Small intestine (tissue), 7 donors: Measurements from ENCODE around the gene EGFL8. TPM values are rescaled to one million over a fixed set of nuclear protein-coding genes. Genes with fewer than 3 reads are reported as not detected.

Experiments
- DNase-seq, 2 donors: peaks; one replicate each; pipeline versions ENCODE4 v3.0.0 to v3.0.0-alpha.2; 2013
- FAIRE-seq: peaks from 2 replicates; lab custom pipeline; 2012; peaks lifted over from hg19 to GRCh38; lab: Jason Lieb, UNC
- H3K27ac ChIP-seq, 3 donors: one replicate each; pipeline ENCODE4 v1.5.1; 2013; ENCODE audit warnings: low read length in 2 of 3, mild to moderate bottlenecking in 2 of 3, control low read depth in 1 of 3, inconsistent platforms in 1 of 3, low read depth in 1 of 3, moderate library complexity in 1 of 3
- H3K27me3 ChIP-seq, 3 donors: one replicate each; pipeline ENCODE4 v1.6.1; 2013; ENCODE audit warnings: low read length in 3 of 3, inconsistent platforms in 1 of 3; ENCODE audit not compliant: control insufficient read depth in 3 of 3, insufficient read depth in 3 of 3
- H3K36me3 ChIP-seq, 3 donors: one replicate each; pipeline ENCODE4 v1.6.1; 2013; ENCODE audit warnings: low read length in 3 of 3, inconsistent platforms in 1 of 3, low read depth in 1 of 3, mild to moderate bottlenecking in 1 of 3, moderate library complexity in 1 of 3; ENCODE audit not compliant: control insufficient read depth in 3 of 3, insufficient read depth in 2 of 3
- H3K4me1 ChIP-seq, 3 donors: one replicate each; pipeline ENCODE4 v1.6.1; 2013; ENCODE audit warnings: low read length in 2 of 3, inconsistent platforms in 1 of 3, low read depth in 1 of 3, mild to moderate bottlenecking in 1 of 3, moderate library complexity in 1 of 3; ENCODE audit not compliant: control insufficient read depth in 3 of 3, insufficient read depth in 2 of 3
- H3K4me3 ChIP-seq, 3 donors: one replicate each; pipeline ENCODE4 v1.5.1; 2013; ENCODE audit warnings: low read length in 3 of 3, control low read depth in 1 of 3, inconsistent platforms in 1 of 3, low read depth in 1 of 3, mild to moderate bottlenecking in 1 of 3, moderate library complexity in 1 of 3
- H3K9me3 ChIP-seq, 2 donors: one replicate each; pipeline ENCODE4 v1.6.1; 2013; ENCODE audit warnings: low read depth in 1 of 2, low read length in 1 of 2; ENCODE audit not compliant: control insufficient read depth in 2 of 2, insufficient read depth in 1 of 2
- WGBS, 3 donors: extraction: QIAGEN DNeasy Blood & Tissue Kit; methylation state at CpG; one replicate each; pipeline ENCODE4 v1.1.7; 2013; 5-methylcytosine and 5-hydroxymethylcytosine counted together
- polyA plus RNA-seq, 4 donors: library from polyadenylated mRNA; stranded (reverse) in 3 of 4; unstranded in 1 of 4; fragments of 200-250 nt in 3 of 4; fragments of 120-200 nt in 1 of 4; gene quantifications; one replicate each; pipeline versions ENCODE4 v1.2.1 to v1.2.3, GENCODE V29; 2013
- donor health status: healthy with polysubstance abuse.
- donor health status: control.
- donor health status: control.
- donor health status: Bipolar disorder and iron deficiency.
- donor health status: healthy.

Gene EGFL8
- polyA plus RNA-seq, 4 donors = 7.8 to 21.9 (median 12.8) TPM

DNA sequence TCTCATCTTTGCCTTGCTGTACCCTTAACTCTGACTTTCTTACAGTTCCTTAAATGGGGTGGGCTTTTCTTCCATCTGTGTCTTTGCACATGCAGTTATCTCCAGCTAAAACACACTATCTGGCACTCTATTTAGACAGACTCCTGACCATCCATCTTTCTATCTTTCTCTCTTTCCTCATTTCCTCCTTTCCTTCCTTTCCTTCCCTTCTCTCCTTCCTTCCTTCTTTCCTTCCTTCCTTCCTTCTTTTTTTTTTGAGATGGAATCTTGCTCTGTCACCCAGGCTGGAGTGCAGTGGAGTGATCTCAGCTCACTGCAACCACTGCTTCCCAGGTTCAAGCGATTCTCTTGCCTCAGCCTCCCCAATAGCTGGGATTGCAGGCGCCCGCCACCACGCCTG is 51.2 kb downstream of the EGFL8 start:
- Histone ChIP-seq H3K36me3 (no peaks in the 10 kb centered on the region), H3K4me1 (no peaks in the 10 kb centered on the region), H3K27me3 (peaks cover 0 to 2% (median 0%) of the 10 kb centered on the region in 3 donors), H3K9me3 (no peaks in the 10 kb centered on the region), H3K4me3 (no peak overlapping the region), H3K27ac (no peak overlapping the region)
- FAIRE-seq (no peak), DNase-seq (no peak)
- 95 to 99% (median 98%) methylated on average over 4 of the region's 4 CpGs for WGBS, 3 donors

GRCh38 chr6:32216285-32216684 is 51.9 kb downstream of the EGFL8 start:
- Histone ChIP-seq H3K4me3 (no peak overlapping the region), H3K27ac (no peak overlapping the region), H3K36me3 (no peaks in the 10 kb centered on the region), H3K4me1 (no peaks in the 10 kb centered on the region), H3K9me3 (no peaks in the 10 kb centered on the region), H3K27me3 (peaks cover 0 to 2% (median 0%) of the 10 kb centered on the region in 3 donors)
- 77 to 81% (median 78%) methylated on average over 10 of the region's 10 CpGs for WGBS, 3 donors
- DNase-seq (no peak), FAIRE-seq (no peak)

GRCh38 chr6:32216998-32217397 is 52.6 kb downstream of the EGFL8 start:
- 85 to 91% (median 86%) methylated on average over 11 of the region's 11 CpGs for WGBS, 3 donors
- FAIRE-seq = no peak
- H3K27ac ChIP-seq = no peak overlapping the region

More at GRCh38 chr6:32216998-32217397, 52.6 kb downstream of the EGFL8 start:
- Histone ChIP-seq H3K9me3 (no peaks in the 10 kb centered on the region), H3K36me3 (no peaks in the 10 kb centered on the region), H3K4me1 (no peaks in the 10 kb centered on the region), H3K4me3 (no peak overlapping the region), H3K27me3 (peaks cover 0 to 2% (median 0%) of the 10 kb centered on the region in 3 donors)
- no peak for DNase-seq

Other genes starting within 250 kb of the EGFL8 start
- gene C2, start 236.9 kb upstream of the EGFL8 start, polyA plus RNA-seq = 10 to 100 TPM in 3 of 4 donors, 1 to 10 TPM in 1; 7.4 to 58.7 (median 21.3) TPM
- gene CFB, start 218.5 kb upstream of the EGFL8 start, polyA plus RNA-seq = 100 to 1,000 TPM in 1 of 4 donors, 10 to 100 TPM in 3; 38.7 to 141 (median 80.6) TPM
- 10 to 100 TPM; 55.6 to 77.1 (median 59.1) TPM for gene NELFE, start 205.6 kb upstream of the EGFL8 start, polyA plus RNA-seq
- gene SKIC2, start 205.4 kb upstream of the EGFL8 start, polyA plus RNA-seq = 100 to 1,000 TPM in 2 of 4 donors, 10 to 100 TPM in 2; 51.4 to 171 (median 85.7) TPM
- 10 to 100 TPM; 14.1 to 16.8 (median 16.0) TPM for gene DXO, start 192.5 kb upstream of the EGFL8 start, polyA plus RNA-seq
- gene C4A, start 182.5 kb upstream of the EGFL8 start, polyA plus RNA-seq = 10 to 100 TPM in 3 of 4 donors, 1 to 10 TPM in 1; 4.0 to 64.7 (median 26.1) TPM
- 10 to 100 TPM in 3 of 4 donors, 1 to 10 TPM in 1; 9.6 to 87.6 (median 26.6) TPM for gene C4B, start 149.8 kb upstream of the EGFL8 start, polyA plus RNA-seq
- gene CYP21A2, start 126.2 kb upstream of the EGFL8 start, polyA plus RNA-seq = 1 to 10 TPM in 2 of 4 donors, under 1 TPM in 2; 0.18 to 3.4 (median 0.98) TPM
- gene TNXB, start 55.3 kb upstream of the EGFL8 start, polyA plus RNA-seq = 10 to 100 TPM in 1 of 4 donors, 1 to 10 TPM in 3; 1.8 to 38.7 (median 4.5) TPM
- gene ATF6B, start 36.3 kb upstream of the EGFL8 start, polyA plus RNA-seq = 10 to 100 TPM; 15.4 to 89.5 (median 45.8) TPM
- 1 to 10 TPM; 4.6 to 9.7 (median 7.5) TPM for gene FKBPL, start 34.3 kb upstream of the EGFL8 start, polyA plus RNA-seq
- gene PRRT1, start 12.7 kb upstream of the EGFL8 start, polyA plus RNA-seq = 1 to 10 TPM in 3 of 4 donors, not detected in 1; 1.4 to 4.7 (median 4.6) TPM
- 10 to 100 TPM in 2 of 4 donors, 1 to 10 TPM in 2; 3.1 to 26.5 (median 10.3) TPM for gene PPT2, start 10.5 kb upstream of the EGFL8 start, polyA plus RNA-seq
- 100 to 1,000 TPM in 1 of 4 donors, 10 to 100 TPM in 3; 41.9 to 112 (median 63.2) TPM for gene AGPAT1, start 11.5 kb downstream of the EGFL8 start, polyA plus RNA-seq
- gene RNF5, start 13.8 kb downstream of the EGFL8 start, polyA plus RNA-seq = 100 to 1,000 TPM; 106 to 232 (median 162) TPM
- gene AGER, start 19.7 kb downstream of the EGFL8 start, polyA plus RNA-seq = 10 to 100 TPM in 2 of 4 donors, 1 to 10 TPM in 2; 3.0 to 12.1 (median 9.2) TPM
- 100 to 1,000 TPM in 1 of 4 donors, 10 to 100 TPM in 3; 17.6 to 119 (median 29.9) TPM for gene PBX2, start 25.6 kb downstream of the EGFL8 start, polyA plus RNA-seq
- gene GPSM3, start 28.0 kb downstream of the EGFL8 start, polyA plus RNA-seq = 10 to 100 TPM in 3 of 4 donors, 1 to 10 TPM in 1; 6.0 to 31.3 (median 14.0) TPM
- 10 to 100 TPM in 1 of 4 donors, 1 to 10 TPM in 3; 1.1 to 15.2 (median 4.6) TPM for gene NOTCH4, start 59.5 kb downstream of the EGFL8 start, polyA plus RNA-seq
- gene TSBP1, start 207.3 kb downstream of the EGFL8 start, polyA plus RNA-seq = not detected
- under 1 TPM in 2 of 4 donors, not detected in 2; 0.30 to 0.58 TPM for gene BTNL2, start 242.6 kb downstream of the EGFL8 start, polyA plus RNA-seq